HUES6 (cell line): Measurements from ENCODE around the gene SHISA9.

Experiments used
- H3K27ac ChIP-seq: 2 replicates; pipeline ENCODE4 v1.7.0; 2013; ENCODE audit warnings: low read depth, mild to moderate bottlenecking, low read length, inconsistent platforms
- H3K27me3 ChIP-seq: 2 replicates; pipeline ENCODE4 v1.6.1; 2013; ENCODE audit warnings: low read length; ENCODE audit not compliant: control insufficient read depth, insufficient read depth
- H3K36me3 ChIP-seq: 2 replicates; pipeline ENCODE4 v1.6.1; 2013; ENCODE audit warnings: low read length; ENCODE audit not compliant: control insufficient read depth, insufficient read depth
- H3K4me1 ChIP-seq: 2 replicates; pipeline ENCODE4 v1.6.1; 2013; ENCODE audit warnings: low read length; ENCODE audit not compliant: control insufficient read depth, insufficient read depth
- H3K4me3 ChIP-seq: 2 replicates; pipeline ENCODE4 v1.5.1; 2013; ENCODE audit warnings: low read depth, low read length
- H3K9ac ChIP-seq: one replicate; pipeline ENCODE4 v1.6.1; 2013; ENCODE audit warnings: mild to moderate bottlenecking, low read length
- H3K9me3 ChIP-seq: 2 replicates; pipeline ENCODE4 v1.6.1; 2013; ENCODE audit warnings: low read depth, low read length; ENCODE audit not compliant: control insufficient read depth, insufficient read depth

Gene SHISA9

DNA sequence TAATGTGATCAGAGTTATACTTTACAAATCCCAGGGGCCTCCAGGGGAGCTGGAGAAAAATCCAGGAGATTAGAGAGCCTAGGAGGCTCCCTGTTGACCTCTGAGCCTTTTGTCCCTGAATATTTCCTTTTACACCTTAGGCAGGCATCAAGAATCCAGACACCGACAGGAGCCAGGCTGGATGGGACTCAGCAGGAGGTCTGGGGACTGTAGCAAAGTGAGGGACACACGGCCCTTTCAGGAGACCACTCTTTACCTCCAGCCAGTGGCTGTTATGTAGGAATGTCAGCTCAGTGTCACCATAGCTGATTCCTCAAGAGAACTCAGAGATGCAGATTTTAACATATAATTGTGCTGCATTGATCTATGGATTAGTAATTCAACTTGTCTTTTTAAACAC lies 198.4 kb downstream of the SHISA9 start:
- no peak overlapping the region for H3K27ac ChIP-seq
- no peak overlapping the region for H3K9ac ChIP-seq
- H3K36me3 ChIP-seq = no peaks in the 10 kb centered on the region
- no peaks in the 10 kb centered on the region for H3K27me3 ChIP-seq
- H3K4me3 ChIP-seq = no peak overlapping the region
- peaks cover 7% of the 10 kb centered on the region; the same call in 1 of the 2 replicates for H3K9me3 ChIP-seq
- H3K4me1 ChIP-seq = peaks cover 26% of the 10 kb centered on the region

GRCh38 chr16:13100970-13101369 lies 199.6 kb downstream of the SHISA9 start:
- Histone ChIP-seq H3K4me1 (peaks cover 23% of the 10 kb centered on the region), H3K9ac (no peak overlapping the region), H3K4me3 (no peak overlapping the region), H3K27me3 (no peaks in the 10 kb centered on the region), H3K9me3 (peaks cover 7% of the 10 kb centered on the region; the same call in 1 of the 2 replicates), H3K36me3 (no peaks in the 10 kb centered on the region), H3K27ac (no peak overlapping the region)

DNA sequence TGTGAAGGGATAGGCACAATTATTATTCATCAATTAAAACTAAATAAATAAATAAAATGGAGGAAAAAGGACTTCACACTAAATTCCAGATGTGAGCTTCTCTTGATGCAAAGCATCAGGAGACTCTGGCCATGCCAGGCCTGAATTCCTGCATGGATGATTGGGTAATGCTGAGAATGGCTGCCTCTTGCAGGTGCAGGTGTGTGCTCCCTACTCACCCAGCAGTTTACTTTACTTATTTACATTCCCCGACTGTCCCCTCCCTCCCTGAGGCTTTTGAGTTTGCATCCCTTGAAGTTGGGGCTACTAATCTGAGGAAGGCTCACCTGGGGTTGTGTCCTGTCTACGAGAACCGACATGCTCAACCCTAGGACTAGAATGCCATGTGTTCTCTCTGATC lies 200.4 kb downstream of the SHISA9 start:
- Histone ChIP-seq H3K9ac (no peak overlapping the region), H3K36me3 (no peaks in the 10 kb centered on the region), H3K27me3 (no peaks in the 10 kb centered on the region), H3K4me3 (no peak overlapping the region), H3K27ac (no peak overlapping the region), H3K4me1 (peaks cover 23% of the 10 kb centered on the region), H3K9me3 (peaks cover 7% of the 10 kb centered on the region; the same call in 1 of the 2 replicates)

GRCh38 chr16:13102401-13102800 lies 201.0 kb downstream of the SHISA9 start:
- Histone ChIP-seq H3K36me3 (no peaks in the 10 kb centered on the region), H3K4me1 (peaks cover 23% of the 10 kb centered on the region), H3K4me3 (no peak overlapping the region), H3K9me3 (peaks cover 7% of the 10 kb centered on the region; the same call in 1 of the 2 replicates), H3K27me3 (no peaks in the 10 kb centered on the region), H3K27ac (no peak overlapping the region), H3K9ac (no peak overlapping the region)

- Histone ChIP-seq H3K9ac (no peak overlapping the region), H3K27me3 (no peaks in the 10 kb centered on the region), H3K9me3 (peaks cover 7% of the 10 kb centered on the region; the same call in 1 of the 2 replicates), H3K36me3 (no peaks in the 10 kb centered on the region), H3K4me3 (no peak overlapping the region), H3K4me1 (peaks cover 21% of the 10 kb centered on the region; the same call in 1 of the 2 replicates), H3K27ac (no peak overlapping the region)
Measured at GRCh38 chr16:13103831-13104530, 202.6 kb downstream of the SHISA9 start.

DNA sequence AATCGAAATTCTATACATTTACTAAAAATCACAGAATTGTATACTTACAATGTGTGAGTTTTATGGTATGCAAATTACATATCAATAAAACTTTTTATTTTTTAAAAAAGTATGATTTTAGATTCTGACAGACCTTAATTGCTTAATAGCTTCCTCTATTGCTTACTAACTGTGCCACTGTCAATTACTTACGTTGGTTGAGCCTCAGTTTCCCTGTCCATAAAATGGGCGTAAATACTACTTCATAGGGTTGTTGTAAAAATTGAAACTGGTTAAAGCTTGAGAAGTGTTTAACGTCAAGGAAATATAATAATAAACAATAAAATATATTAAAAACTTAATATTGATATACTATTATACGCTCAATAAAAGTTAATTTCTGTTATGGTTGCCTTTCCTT lies 203.4 kb downstream of the SHISA9 start:
- Histone ChIP-seq H3K4me1 (peaks cover 15% of the 10 kb centered on the region; the same call in 1 of the 2 replicates), H3K27ac (no peak overlapping the region), H3K4me3 (no peak overlapping the region), H3K36me3 (no peaks in the 10 kb centered on the region), H3K9ac (no peak overlapping the region), H3K9me3 (peaks cover 7% of the 10 kb centered on the region; the same call in 1 of the 2 replicates), H3K27me3 (no peaks in the 10 kb centered on the region)

DNA sequence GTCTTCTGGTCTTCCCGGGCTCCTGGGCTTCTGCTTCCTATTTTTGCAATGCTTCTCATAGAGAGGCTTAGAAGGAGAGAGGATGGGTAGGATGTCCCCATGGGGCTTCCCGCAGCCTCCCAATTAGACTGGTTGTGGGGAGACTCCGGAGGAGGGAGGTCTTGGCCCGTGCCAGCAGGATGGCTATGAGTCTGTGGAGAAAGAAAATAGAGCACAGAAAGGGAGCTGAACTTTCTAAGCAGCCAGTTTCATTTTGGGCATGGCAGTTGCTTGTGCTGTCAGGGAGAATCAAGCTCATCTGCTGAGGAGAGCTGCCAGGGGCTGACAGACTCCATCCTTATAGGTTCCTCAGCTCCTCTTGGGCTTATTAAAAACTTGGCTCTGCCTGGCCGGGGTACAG lies 204.0 kb downstream of the SHISA9 start:
- H3K4me1 ChIP-seq = peaks cover 14% of the 10 kb centered on the region
- H3K27ac ChIP-seq = no peak overlapping the region
- peaks cover 7% of the 10 kb centered on the region; the same call in 1 of the 2 replicates for H3K9me3 ChIP-seq
- H3K36me3 ChIP-seq = no peaks in the 10 kb centered on the region
- H3K4me3 ChIP-seq = no peak overlapping the region
- no peaks in the 10 kb centered on the region for H3K27me3 ChIP-seq
- H3K9ac ChIP-seq = no peak overlapping the region

- Histone ChIP-seq H3K36me3 (no peaks in the 10 kb centered on the region), H3K9ac (no peak overlapping the region), H3K9me3 (peaks cover 7% of the 10 kb centered on the region; the same call in 1 of the 2 replicates), H3K27me3 (no peaks in the 10 kb centered on the region), H3K27ac (no peak overlapping the region), H3K4me3 (no peak overlapping the region), H3K4me1 (peaks cover 18% of the 10 kb centered on the region)
Measured at GRCh38 chr16:13106464-13106863, 205.1 kb downstream of the SHISA9 start.

GRCh38 chr16:13108126-13108525 lies 206.7 kb downstream of the SHISA9 start:
- Histone ChIP-seq H3K36me3 (no peaks in the 10 kb centered on the region), H3K9me3 (peaks cover 7% of the 10 kb centered on the region; the same call in 1 of the 2 replicates), H3K4me1 (peaks cover 25% of the 10 kb centered on the region), H3K4me3 (no peak overlapping the region), H3K9ac (no peak overlapping the region), H3K27me3 (no peaks in the 10 kb centered on the region), H3K27ac (no peak overlapping the region)

DNA sequence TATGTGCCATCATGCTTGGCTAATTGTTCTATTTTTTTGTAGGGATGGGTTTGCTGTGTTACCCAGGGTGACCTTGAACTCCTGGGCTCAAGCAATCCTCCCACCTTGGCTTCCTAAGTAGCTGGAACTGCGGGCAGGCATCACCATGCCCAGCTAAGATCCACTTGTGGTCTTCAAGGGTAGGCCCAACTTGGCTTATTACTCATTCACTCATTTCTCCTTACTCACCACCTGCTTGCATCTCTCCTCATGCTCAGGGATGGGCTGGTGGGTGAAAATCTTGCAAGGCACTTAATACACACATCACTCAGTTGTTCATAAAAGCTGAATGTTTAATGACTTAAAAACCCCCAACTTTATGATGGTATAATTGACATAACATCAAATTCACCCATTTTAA lies 207.8 kb downstream of the SHISA9 start:
- H3K36me3 ChIP-seq = no peaks in the 10 kb centered on the region
- no peak overlapping the region for H3K27ac ChIP-seq
- peaks cover 25% of the 10 kb centered on the region for H3K4me1 ChIP-seq
- H3K9ac ChIP-seq = no peak overlapping the region
- no peaks in the 10 kb centered on the region for H3K27me3 ChIP-seq
- peaks cover 3% of the 10 kb centered on the region; the same call in 1 of the 2 replicates for H3K9me3 ChIP-seq
- H3K4me3 ChIP-seq = no peak overlapping the region

GRCh38 chr16:13110124-13110796 lies 208.9 kb downstream of the SHISA9 start:
- Histone ChIP-seq H3K27me3 (no peaks in the 10 kb centered on the region), H3K36me3 (no peaks in the 10 kb centered on the region), H3K9ac (peak overlapping the region; percentile 57), H3K27ac (peak overlapping the region; percentile 42; the same call in 1 of the 2 replicates), H3K4me1 (peaks cover 25% of the 10 kb centered on the region), H3K4me3 (no peak overlapping the region), H3K9me3 (peaks cover 8% of the 10 kb centered on the region; the same call in 1 of the 2 replicates)
